Fibroblast of mammary gland (primary cell): Measurements from ENCODE around the gene PRPS1.

ENCODE experiments used
- DNase-seq: peaks from one replicate; pipeline ENCODE4 v3.0.0-alpha.2; 2010; ENCODE audit warnings: low read depth
- H3K4me3 ChIP-seq: 2 replicates; pipeline ENCODE4 v1.5.1; 2011; ENCODE audit warnings: low read depth, mild to moderate bottlenecking, low read length, moderate library complexity; ENCODE audit not compliant: control insufficient read depth
- CTCF ChIP-seq: conservative IDR thresholded peaks from 2 replicates; pipeline ENCODE4 v1.5.1; 2011; ENCODE audit warnings: low read depth, low read length, inconsistent platforms; ENCODE audit not compliant: control insufficient read depth, insufficient read depth

Gene PRPS1

DNA sequence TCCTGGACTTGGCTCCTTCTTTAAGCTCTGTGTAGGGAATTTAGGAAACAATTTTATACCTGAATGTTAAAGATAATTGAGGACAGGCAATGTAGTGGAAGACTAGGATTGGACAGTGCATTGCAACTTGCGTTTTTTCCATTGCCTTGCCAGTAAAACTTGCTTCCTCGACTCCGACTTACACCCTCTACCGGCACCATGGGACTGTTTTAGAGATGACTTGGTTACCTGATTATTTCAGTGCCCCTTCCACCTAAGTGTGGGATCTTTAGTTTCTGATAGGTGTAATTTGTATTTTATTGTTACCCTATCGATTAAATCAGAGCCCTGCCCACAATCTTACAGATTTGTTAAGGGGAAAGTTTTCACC, 1.2 kb downstream of the PRPS1 start:
- peak; percentile 38 for TF ChIP-seq CTCF
- H3K4me3 ChIP-seq, result peak overlapping the region; percentile 76
- peak; percentile 42 for DNase-seq

- TF ChIP-seq CTCF, result no peak
- peak overlapping the region; percentile 76 for H3K4me3 ChIP-seq
- no peak for DNase-seq
These were observed 1.9 kb downstream of the PRPS1 start for GRCh38 chrX:107630031-107630689.

- no peak for DNase-seq
- no peak overlapping the region for H3K4me3 ChIP-seq
- no peak for TF ChIP-seq CTCF
These were observed 4.0 kb downstream of the PRPS1 start for GRCh38 chrX:107632346-107632745.

- no peak for TF ChIP-seq CTCF
- DNase-seq, result no peak
These were observed 18.4 kb downstream of the PRPS1 start for GRCh38 chrX:107646735-107647134.

GRCh38 chrX:107648332-107648731, 20.0 kb downstream of the PRPS1 start:
- TF ChIP-seq CTCF, result no peak
- no peak overlapping the region for H3K4me3 ChIP-seq
- DNase-seq, result no peak

More at GRCh38 chrX:107646735-107647134, 18.4 kb downstream of the PRPS1 start:
- no peak overlapping the region for H3K4me3 ChIP-seq

- no peak overlapping the region for H3K4me3 ChIP-seq
- TF ChIP-seq CTCF, result no peak
- DNase-seq, result no peak
These were observed 26.2 kb downstream of the PRPS1 start for GRCh38 chrX:107654566-107654871.

GRCh38 chrX:107654872-107655761, 26.8 kb downstream of the PRPS1 start:
- TF ChIP-seq CTCF, result peak; percentile 60
- peak overlapping the region; percentile 10 for H3K4me3 ChIP-seq
- DNase-seq, result peak; percentile 96
